ENCODE results near the gene EIF2B2.

EIF2B2 gene

GRCh38 chr14:75002392-75003249, at the start of gene EIF2B2:
Gene EIF2B2, plus strand, starts transcription at chr14:75002921. Its CDS starts 70 bp downstream, at chr14:75002991.
- in situ Hi-C loops (cut with MboI; ENCODE audit: low sequenced_read_pairs): no loop called here

- in situ Hi-C loops (cut with MboI; ENCODE audit: low sequenced_read_pairs): no loop called here
Measured at GRCh38 chr14:74953686-74954085, 49.0 kb upstream of the EIF2B2 start.

GRCh38 chr14:74954232-74954946, 48.3 kb upstream of the EIF2B2 start:
- in situ Hi-C loops (cut with MboI; ENCODE audit: low sequenced_read_pairs): no loop called here

GRCh38 chr14:74954947-74955228, 47.8 kb upstream of the EIF2B2 start:
- in situ Hi-C loops (cut with MboI; ENCODE audit: low sequenced_read_pairs): no loop called here

- in situ Hi-C loops (cut with MboI; ENCODE audit: low sequenced_read_pairs): no loop called here
Measured at GRCh38 chr14:74955229-74956026, 47.3 kb upstream of the EIF2B2 start, which contains the start of gene PGF. Gene PGF, minus strand, starts transcription at chr14:74955597. Its CDS starts 355 bp downstream, at chr14:74955242.

- in situ Hi-C loops (cut with MboI; ENCODE audit: low sequenced_read_pairs): no loop called here
Measured at GRCh38 chr14:74956027-74956279, 46.8 kb upstream of the EIF2B2 start.

GRCh38 chr14:74956280-74957072, 46.2 kb upstream of the EIF2B2 start:
- in situ Hi-C loops (cut with MboI; ENCODE audit: low sequenced_read_pairs): no loop called here

- in situ Hi-C loops (cut with MboI; ENCODE audit: low sequenced_read_pairs): no loop called here
Measured at GRCh38 chr14:74959596-74960180, 43.0 kb upstream of the EIF2B2 start.

GRCh38 chr14:74960736-74961135, 42.0 kb upstream of the EIF2B2 start:
- in situ Hi-C loops (cut with MboI; ENCODE audit: low sequenced_read_pairs): no loop called here

- in situ Hi-C loops (cut with MboI; ENCODE audit: low sequenced_read_pairs): no loop called here
Measured at GRCh38 chr14:74961238-74961911, 41.3 kb upstream of the EIF2B2 start.

- in situ Hi-C loops (cut with MboI; ENCODE audit: low sequenced_read_pairs): no loop called here
Measured at GRCh38 chr14:74962046-74962445, 40.7 kb upstream of the EIF2B2 start.

- in situ Hi-C loops (cut with MboI; ENCODE audit: low sequenced_read_pairs): no loop called here
Measured at GRCh38 chr14:74962493-74962892, 40.2 kb upstream of the EIF2B2 start.

GRCh38 chr14:74963178-74963704, 39.5 kb upstream of the EIF2B2 start:
- in situ Hi-C loops (cut with MboI; ENCODE audit: low sequenced_read_pairs): no loop called here

- in situ Hi-C loops (cut with MboI; ENCODE audit: low sequenced_read_pairs): no loop called here
Measured at GRCh38 chr14:74963705-74964271, 38.9 kb upstream of the EIF2B2 start.

GRCh38 chr14:74964787-74965485, 37.8 kb upstream of the EIF2B2 start:
- in situ Hi-C loops (cut with MboI; ENCODE audit: low sequenced_read_pairs): no loop called here

GRCh38 chr14:74965486-74966153, 37.1 kb upstream of the EIF2B2 start:
- in situ Hi-C loops (cut with MboI; ENCODE audit: low sequenced_read_pairs): no loop called here

- in situ Hi-C loops (cut with MboI; ENCODE audit: low sequenced_read_pairs): no loop called here
Measured at GRCh38 chr14:74968811-74969210, 33.9 kb upstream of the EIF2B2 start.

GRCh38 chr14:74973003-74973653, 29.6 kb upstream of the EIF2B2 start:
- in situ Hi-C loops (cut with MboI; ENCODE audit: low sequenced_read_pairs): no loop called here

All from HL-60/S4 (cell line).